Right forelimb (tissue), 1 donor: ENCODE results near the gene FABP7.
"Not testable (repeated sequence)": the region's sequence is repeated elsewhere in the genome, so short reads cannot be mapped to it uniquely, and the experiment has no call there.

Source experiments
- DNase-seq: peaks from one replicate; pipeline ENCODE4 v3.0.0-alpha.2; 2018

The FABP7 gene

DNA sequence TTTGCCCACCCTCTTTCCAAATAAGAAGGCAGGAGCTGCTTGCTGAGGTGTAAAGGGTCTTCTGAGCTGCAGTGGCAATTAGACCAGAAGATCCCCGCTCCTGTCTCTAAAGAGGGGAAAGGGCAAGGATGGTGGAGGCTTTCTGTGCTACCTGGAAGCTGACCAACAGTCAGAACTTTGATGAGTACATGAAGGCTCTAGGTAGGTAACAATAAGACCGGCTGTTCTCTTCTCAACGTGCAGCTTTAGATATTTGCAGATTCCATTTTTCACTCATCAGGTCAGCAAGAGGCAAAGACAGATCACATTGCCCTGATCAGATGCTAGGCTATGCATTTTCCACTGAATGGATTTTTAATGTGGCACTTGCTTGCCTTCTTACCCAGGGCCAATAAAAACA, at the start of gene FABP7:
Gene FABP7, plus strand, starts transcription at position 50 of the 400 bp plus-strand sequence. Its CDS starts 79 bp downstream, at position 129.
- DNase-seq: no peak

DNA sequence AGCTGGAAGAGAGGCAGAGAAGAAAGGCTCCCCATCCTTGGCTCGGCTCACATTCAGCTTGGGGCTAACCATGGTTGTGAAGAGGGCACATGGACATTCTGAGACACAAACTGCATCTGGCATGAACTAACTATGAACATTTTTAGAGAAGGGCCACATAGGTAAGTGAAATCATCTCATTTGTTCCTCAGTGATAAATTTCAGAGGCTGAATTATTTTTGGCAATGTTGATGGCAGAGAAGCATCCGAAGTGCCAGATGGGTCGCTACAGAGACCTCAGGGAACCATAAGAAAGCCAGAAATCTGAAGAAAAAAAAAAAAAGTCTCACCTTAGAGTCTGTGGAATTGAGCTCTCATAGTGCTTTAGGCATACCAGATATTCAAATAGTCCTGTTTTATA, 49.2 kb upstream of the FABP7 start:
- no peak for DNase-seq

DNA sequence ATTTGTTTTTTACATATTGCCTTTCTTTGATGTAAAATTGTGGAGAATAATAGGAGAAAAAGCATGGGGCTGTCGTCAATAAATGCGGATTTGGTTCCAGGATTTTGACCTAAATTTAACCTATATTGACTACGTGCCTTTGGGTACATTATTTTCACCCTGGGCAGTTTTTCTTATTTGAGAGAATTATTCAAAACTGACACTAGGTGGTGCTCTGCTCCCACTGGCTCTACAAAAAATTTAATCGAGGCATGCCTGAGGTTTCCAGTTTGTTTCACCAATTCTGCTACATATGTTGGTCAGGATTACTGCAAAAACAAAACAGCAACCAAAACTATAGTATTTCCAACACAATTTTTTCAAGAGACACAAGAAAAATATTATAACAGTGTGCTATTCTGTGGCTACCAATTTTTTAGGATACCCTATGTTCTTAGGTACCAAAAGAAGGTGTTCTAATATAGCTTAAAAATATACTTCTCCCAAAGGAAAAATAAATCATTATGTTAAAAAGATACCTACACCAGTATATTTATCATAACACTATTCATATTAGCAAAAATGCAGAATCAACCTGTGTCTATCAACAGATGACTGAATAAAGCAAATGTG, 48.6 kb upstream of the FABP7 start:
- DNase-seq: no peak

DNA sequence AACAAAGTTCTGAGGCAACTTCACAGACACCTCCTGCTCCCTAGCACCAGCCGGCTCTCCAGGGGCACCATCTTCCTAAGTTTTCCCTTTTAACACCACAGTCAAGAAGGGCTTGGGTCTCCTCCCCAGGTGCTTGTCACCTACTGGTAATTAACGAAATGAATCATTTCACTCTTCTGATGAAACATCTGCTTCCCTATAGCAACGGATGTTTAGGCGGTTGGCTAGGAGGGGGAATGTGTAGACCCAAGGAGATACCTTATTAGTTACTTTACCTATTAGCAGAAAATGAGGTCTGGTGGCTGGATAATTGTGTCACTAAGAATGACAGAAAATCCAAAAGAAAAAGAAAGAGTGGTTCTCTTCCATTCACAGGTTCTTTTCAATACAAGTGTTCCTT, 46.3 kb upstream of the FABP7 start:
- no peak for DNase-seq

DNA sequence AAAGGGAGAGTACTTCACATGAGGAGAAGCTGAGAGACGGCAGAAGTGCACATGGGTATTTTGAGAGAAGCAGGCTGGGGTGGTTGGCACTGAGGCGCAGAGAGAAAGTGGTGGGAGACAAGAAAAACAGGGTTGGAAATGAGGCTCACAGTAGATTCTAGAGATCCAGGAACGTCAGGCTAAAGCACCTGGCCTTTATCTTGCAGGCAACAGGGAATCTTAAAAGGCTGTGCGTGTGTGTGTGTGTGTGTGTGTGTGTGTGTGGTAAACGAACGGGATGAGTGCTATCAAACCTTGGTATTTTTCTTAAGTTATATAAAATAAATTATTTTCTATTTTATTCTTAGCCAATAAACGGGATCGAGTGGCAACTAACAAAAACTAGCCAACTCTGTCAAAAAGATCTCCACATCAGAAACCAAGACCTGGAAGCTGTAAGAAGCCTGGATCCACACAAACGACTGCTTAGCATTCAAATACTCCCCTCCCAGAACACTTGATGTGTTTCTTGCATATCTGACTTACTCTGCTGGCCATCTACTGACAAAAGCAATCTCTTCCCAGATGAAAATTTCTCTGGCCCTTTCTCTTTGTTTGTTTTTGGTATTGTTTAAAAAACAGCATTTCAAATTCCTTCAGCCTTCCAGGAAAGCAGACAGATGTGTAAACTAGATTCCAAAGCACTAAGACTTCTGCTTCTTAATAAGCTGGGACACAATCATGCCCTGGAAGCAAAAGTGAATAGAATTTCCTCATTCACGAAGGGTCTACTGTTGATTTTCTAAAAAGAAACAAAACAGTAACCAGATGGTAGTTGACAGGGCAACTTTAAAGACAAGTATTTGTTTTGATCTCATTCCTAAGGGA, 44.8 kb upstream of the FABP7 start:
- no peak for DNase-seq

DNA sequence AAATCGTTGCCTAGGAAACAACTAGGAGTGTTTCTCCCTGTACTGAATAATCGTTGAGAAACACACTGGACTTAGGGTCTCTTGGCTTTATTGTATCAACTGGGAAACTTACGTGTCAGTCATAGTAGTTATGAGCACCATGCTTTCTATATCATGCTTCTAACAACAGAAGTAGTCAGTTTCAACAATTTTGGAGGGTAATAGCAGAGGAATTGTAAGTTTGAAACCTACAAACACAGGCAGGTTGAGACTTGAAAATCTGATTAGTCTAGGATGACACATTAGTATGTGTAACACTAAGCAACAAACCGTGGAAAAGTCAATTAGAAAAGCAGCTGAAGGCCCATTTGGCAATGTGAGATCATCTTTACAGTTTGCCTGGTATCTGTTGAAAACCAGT, 43.9 kb upstream of the FABP7 start:
- no peak for DNase-seq

DNA sequence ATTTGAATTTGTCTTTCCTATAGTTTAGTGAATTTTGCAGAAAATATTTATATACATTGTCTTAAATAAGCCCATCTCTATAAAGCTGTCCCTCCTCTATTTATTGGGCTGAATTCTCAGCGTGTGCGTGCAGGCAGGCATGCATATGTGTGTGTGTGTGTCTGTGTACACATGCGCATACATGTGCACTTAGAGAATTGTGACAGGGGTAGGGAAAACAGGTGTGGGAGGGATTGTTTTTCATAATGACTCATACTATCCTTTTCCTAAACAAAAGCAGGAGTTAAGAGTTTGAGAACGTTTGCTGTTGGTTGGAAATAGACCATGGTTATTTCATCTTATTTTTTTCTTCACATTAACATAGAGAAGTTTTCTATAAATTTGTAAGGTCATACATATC, 43.4 kb upstream of the FABP7 start:
- DNase-seq: no peak

DNA sequence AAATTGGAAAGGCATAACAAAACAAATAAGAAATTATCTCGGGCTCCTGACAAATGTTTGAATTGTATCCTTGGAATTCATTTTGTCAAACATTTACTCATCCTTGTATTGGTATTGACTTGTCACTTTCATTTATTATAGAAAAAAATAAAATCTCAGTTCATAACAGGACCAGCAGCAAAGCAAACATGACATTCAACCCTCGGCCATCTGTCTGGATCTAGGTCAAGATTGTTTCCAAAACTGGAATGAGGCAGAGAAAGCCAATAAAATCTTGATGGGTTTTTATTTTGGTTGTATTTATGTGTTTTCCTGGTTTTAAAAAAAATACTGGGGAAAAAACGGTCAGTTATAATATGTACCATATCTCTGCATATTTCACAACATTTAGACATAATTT, 42.9 kb upstream of the FABP7 start:
- no peak for DNase-seq

DNA sequence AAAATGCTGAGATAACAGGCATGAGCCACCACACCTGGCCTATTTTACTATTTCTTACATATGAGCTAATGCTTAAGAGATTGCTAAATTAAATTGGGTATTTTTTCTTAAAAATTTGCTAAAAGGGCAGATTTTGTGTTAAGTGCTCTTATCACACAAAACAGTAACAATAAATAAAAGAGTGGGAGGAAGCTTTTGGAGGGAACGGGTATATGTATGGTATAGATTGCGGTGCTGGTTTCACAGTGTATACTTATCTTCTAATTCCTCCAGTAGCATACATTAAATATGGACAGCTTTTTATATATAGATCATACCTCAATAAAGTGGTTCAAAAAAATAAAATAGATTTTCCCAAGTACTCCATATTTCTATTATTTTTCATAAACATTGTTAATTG, 39.4 kb upstream of the FABP7 start:
- no peak for DNase-seq

DNA sequence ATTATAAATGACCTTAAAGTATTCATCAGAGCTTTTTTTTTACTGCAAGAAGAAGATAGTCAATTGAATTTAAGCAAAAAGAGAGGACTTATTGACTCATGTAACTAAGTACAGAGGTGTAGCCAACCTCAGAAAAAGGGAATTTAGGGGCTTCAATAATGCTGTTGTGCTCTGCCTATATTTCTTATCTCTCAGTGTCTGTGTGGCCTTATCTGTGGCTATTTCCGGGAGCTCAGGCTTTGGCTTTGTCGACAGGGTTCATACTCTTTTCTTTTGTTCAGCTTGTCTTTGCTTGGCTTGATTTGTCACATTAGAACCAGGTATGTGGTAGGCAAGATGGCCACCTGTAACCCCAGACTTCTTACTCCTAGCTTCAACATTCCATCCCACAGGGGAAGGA, 38.6 kb upstream of the FABP7 start:
- DNase-seq: no peak

DNA sequence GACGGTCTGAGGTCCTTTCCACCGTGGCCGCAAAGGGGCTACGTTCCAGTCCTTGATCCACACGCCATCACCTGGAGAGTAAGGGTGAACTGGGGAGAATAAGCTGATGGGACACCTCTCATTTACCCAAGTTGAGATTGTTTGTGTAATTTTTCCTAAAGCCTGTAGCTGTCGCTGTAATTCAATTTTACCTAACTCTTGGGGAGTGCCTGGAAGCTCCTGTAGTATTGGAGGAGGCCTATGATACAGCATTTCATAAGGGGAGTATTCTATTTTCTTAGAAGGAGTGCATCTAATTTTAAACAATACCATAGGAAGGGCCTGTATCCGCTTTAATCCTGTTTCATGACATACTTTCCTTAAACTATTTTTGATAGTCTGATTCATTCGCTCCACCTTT, 35.3 kb upstream of the FABP7 start:
- DNase-seq: not testable (repeated sequence)

DNA sequence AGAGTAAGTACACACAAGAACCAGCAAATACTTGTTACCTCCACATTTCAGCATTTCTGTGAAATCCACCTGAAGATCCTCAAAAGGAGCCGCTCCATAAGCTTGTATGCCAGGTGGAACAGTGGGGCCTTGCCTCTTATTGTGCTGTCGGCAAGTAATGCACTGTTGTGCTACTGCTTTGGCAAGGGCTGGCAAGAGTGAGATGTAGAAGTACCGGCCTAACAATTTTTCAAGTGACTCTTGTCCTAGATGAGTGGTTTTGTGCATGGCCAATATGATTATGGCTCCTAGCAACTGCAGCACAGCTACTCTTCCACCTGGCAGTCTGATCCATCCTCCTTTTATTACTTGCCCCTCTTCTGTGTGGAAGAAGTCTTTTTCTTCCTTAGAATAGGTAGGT, 34.7 kb upstream of the FABP7 start:
- DNase-seq: not testable (repeated sequence)

DNA sequence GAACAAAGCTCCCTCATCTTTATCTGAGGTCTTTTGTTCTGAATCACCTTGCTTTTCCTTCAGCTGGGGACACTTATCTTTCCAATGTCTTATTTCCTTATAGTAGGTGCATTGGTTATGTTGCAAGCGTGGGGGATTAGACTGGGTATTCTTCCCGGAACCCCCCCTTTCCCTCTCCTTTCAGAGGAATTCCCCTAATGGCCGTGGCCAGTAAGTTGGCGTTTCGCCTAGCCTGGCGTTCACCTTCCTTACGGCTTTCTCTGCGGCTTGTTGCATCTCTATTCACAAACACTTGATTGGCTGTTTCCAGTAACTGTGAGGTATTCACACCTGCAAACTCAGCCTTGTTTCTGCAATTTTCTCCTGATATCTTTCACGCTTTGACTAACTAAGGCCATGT, 32.8 kb upstream of the FABP7 start:
- no peak for DNase-seq

DNA sequence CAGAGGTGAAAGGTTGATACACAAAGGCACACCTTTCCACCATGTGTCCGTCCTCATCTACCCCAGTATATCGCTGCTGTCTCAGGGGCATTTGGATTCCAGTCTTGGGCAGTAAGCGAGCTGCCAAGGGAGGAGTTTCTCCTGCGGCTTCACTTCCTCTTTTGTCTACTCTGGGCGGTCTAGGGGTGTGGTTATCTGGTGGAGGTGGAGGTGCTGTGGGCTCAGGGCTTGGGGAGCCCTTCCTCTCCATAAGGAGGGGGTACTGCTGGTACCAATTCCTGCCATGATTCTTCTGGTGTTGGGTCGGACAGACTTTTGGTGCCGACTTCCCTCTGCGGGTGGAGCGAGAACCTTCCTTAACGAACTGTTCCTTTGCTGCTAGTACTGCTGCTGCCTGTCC, 31.9 kb upstream of the FABP7 start:
- no peak for DNase-seq

DNA sequence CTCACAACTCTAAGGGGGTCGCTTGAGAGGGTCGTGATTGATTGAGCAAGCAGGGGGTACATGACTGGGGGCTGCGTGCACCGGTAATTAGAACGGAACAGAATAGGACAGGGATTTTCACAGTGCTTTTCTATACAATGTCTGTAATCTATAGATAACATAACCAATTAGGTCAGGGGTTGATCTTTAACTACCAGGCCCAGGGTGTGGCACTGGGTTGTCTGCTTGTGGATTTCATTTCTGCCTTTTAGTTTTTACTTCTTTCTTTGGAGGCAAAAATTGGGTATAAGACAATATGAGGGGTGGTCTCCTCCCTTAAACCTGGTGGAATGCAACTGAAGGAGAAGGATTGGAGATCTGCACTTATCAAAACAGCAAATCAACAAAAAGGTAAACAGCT, 30.6 kb upstream of the FABP7 start:
- DNase-seq: not testable (repeated sequence)

DNA sequence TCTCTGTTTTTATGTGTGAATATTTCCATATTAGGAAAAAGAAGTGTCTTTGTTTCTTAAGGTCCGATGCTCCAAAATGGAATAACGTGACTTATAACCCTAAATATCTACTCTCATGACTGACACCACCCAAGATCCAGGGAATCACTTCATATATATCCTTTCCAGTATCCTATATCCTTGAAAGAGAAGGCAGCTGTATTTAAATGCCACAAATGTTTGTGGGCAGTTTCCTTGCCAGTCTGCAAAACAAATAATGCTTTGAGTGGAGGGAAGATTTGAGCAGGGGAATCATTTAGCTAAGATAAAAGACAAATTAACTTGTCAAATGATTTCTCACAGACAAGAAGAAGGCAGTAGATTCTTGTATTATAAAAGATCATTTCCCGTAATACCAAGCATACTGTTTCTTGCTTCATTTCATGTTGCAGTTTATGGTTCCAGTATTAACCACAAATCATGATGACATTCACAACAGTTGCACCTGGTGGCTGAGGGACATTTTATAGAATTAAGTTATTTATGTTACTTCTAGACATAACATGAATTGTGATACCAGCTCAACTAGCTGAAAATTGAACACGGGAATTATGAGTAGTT, 30.0 kb upstream of the FABP7 start:
- DNase-seq: no peak

DNA sequence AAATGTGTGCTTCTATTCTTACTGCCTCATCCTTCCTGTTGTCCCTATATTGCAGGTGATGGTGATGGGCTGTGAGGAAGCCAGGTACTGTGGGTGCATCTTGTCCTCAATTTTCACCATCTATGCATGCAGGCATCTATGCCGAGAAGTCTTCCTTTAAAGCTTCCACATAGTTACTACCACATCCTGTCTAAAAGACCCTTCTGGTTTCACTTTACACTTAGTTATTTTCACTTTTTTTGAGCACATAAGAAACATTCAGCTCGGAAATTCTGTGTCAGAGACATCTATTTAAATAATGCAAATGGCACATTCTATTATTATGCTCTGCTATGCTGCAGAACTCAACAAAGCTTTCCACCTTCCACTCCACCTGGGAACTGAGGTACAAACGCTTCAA, 28.2 kb upstream of the FABP7 start:
- DNase-seq: no peak

DNA sequence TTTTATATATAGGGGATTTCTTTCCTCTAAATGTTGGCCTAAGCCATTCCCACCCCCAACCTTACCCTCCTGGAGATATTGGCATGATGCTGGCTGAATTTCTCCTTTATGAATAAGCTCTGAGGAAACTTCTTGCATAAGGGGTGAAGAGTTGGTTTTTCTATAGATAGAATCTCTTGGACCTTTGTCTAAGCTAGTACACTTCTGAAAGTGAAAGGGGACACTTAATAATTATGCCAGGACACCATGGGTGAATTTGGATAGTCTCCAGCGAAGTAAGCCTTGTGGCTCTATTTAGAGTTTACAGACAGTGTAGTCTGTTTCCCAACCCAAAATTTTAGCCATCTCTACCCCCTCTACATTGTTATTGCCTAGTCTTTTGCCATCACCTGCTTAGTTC, 27.1 kb upstream of the FABP7 start:
- no peak for DNase-seq

DNA sequence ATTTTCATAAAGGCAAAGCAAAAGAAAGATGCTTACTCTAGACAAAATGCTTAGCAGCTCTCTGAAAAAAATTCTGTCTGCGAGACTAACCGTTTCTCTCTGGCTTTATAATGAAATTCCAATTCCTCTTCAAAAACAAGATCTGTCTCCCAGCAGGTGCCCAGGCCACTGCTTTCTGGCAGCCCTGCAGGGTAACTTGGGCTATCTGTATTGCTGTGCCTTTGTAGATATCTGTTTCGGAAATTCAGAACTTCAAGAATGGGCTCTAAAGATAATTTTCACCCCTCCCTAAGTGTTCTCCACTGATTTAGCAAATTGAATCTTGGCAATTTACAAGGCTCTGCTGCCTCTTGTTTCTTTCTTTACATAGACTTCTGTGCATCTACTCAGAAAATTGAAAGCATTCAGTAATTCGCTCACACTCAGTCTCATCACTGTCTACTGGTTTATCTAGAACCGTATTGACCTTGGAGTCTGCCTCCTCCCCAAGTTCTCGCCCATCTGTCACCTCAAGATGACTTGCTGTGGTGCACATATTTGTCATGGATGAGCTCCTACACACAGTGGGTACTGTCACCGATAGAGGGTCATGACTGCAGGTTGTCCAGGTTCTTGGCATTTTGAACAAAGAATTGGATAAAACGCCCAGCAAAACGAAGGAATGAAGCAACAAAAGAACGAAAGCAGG, 26.4 kb upstream of the FABP7 start:
- no peak for DNase-seq

DNA sequence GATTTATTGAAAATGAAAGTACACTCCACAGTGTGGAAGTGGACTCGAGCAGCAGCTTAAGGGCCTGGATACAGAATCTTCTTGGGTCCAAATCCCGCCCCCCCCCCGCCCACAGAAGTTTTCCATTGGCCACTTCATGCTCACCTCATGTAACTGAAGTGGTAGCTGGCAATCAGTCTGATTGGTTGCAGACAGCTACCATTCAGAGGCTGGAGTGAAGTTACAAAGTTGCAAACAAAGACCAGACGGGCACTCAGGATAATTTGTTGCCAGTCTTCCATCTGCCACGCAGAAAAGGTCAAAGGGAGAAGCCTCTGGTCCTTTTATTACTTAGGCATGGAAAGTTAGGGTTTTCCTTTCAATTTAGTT, 25.8 kb upstream of the FABP7 start:
- no peak for DNase-seq

DNA sequence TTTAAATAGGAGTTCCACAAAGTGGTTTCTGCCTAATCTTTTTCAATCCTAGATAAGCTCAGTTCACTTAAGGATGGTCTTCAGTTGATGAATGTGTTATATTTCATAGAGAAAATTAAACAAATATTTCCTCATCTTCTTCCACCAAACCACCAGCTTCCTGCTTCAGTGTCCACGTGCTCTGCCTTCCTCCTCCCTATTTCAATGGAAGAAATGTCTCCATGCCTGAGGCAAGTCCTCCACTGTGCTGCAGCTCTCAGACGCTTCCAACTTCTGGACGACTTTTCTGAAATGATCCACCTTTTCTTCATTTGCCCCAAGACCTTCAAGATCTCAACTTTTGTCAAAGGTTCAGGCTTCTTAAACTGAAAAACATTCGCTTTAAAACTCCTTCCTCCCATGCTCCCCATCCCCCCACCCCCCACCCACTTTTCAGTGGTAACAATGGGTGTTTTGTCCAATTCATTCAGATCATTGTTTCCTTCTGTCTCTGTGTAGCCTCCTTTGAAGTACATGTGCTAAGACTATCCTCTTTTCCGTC, 25.3 kb upstream of the FABP7 start:
- no peak for DNase-seq

DNA sequence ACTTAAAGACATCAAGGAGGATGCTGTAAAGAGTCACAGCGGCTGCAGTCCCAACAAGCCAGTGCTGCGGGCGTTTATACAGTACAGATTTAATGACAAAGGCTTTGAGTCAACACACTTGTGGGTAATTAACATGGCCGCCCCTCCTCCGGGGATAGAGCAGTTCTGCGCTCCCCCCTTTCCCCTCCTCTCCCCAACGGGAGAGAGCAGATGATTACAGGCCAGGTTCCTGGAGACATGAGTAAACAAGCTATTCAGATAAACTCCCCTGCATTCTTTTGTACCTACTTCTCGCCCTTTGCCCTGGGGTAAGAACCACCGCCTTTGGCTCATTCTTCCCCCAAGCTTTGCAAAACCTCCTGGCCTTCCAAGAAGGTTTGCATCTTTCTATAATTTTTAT, 23.6 kb upstream of the FABP7 start:
- no peak for DNase-seq

DNA sequence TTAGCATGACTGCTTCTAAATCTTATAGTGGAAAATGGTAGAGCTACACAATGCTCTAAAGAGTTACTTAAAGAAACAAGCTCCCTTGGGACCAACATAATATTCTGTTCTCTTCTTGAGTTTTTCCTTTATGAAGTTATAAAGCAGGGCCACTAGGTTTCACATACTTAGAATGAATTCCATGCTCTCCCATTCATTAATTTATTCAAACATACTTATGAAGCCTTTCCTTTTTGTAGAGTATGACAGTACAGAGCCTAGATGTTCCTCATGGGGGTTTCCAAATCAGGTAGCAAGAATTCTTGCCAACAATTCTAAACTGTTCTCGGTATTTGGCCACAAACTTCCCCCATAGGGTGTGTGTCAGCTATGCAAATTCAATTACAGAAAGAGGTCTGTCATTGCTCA, 20.6 kb upstream of the FABP7 start:
- no peak for DNase-seq
